PC-9 (cell line): Measurements from ENCODE around the gene REV3L. TPM values are rescaled to one million over a fixed set of nuclear protein-coding genes. Genes with fewer than 3 reads are reported as not detected.

Experiments
- BruUV-seq: library from RNA; stranded (reverse); fragments of 400-500 nt; replicated peaks from 2 replicates; lab custom pipeline; 2021; lab: Mats Ljungman, UMichigan
- CTCF ChIA-PET: fragments of 300-600 bp; sonication (Branson Sonifier 250); formaldehyde crosslinking; loops from one replicate; lab custom pipeline; 2022; ENCODE audit warnings: antibody characterized with exemption; lab: Charles Lee
- POLR2A ChIA-PET: fragments of 300-600 bp; sonication (Branson Sonifier 250); formaldehyde crosslinking; loops from one replicate; lab custom pipeline; 2022; ENCODE audit warnings: antibody characterized with exemption; ENCODE audit not compliant: unreplicated experiment; lab: Charles Lee
- DNase-seq, 2 experiments: peaks; one replicate each; pipeline versions ENCODE4 v3.0.0 to v3.0.0-alpha.2; 2015 to 2022; ENCODE audit warnings: mixed read lengths in 1 of 2
- H2AFZ ChIP-seq: fragments of 200-600 bp; sonication (generic); 2 replicates; pipeline ENCODE4 v1.8.1; 2017; ENCODE audit warnings: antibody characterized with exemption
- H3F3A ChIP-seq: fragments of 200-600 bp; sonication (generic); 2 replicates; pipeline ENCODE4 v1.8.1; 2017; ENCODE audit warnings: antibody characterized with exemption, mild to moderate bottlenecking, low read depth; ENCODE audit not compliant: insufficient read depth
- H3K27ac ChIP-seq: fragments of 200-600 bp; sonication (generic); 2 replicates; pipeline ENCODE4 v1.6.1; 2016; ENCODE audit warnings: mixed run types
- H3K27me3 ChIP-seq: fragments of 200-600 bp; sonication (generic); 2 replicates; pipeline ENCODE4 v1.6.1; 2016; ENCODE audit warnings: low read depth, mixed run types; ENCODE audit not compliant: insufficient read depth
- H3K36me3 ChIP-seq: fragments of 200-600 bp; sonication (generic); 2 replicates; pipeline ENCODE4 v1.6.1; 2016; ENCODE audit warnings: low read depth, mixed run types
- H3K4me1 ChIP-seq: fragments of 200-600 bp; sonication (generic); replicated peaks from 2 replicates; pipeline ENCODE4 v1.6.1; 2016; ENCODE audit warnings: mixed run types; ENCODE audit not compliant: insufficient read depth
- H3K4me2 ChIP-seq: fragments of 200-600 bp; sonication (generic); 2 replicates; pipeline ENCODE4 v1.6.1; 2017; ENCODE audit warnings: mixed run types
- H3K4me3 ChIP-seq: fragments of 200-600 bp; sonication (generic); 2 replicates; pipeline ENCODE4 v1.6.1; 2016; ENCODE audit warnings: mixed run types
- H3K79me2 ChIP-seq: fragments of 200-600 bp; sonication (generic); 2 replicates; pipeline ENCODE4 v1.6.1; 2017; ENCODE audit warnings: low read depth, mixed run types
- H3K9me2 ChIP-seq: fragments of 200-600 bp; sonication (generic); 2 replicates; pipeline ENCODE4 v1.8.1; 2017; ENCODE audit warnings: mild to moderate bottlenecking; ENCODE audit not compliant: insufficient read depth
- H3K9me3 ChIP-seq: fragments of 200-600 bp; sonication (generic); 2 replicates; pipeline ENCODE4 v1.8.1; 2016; ENCODE audit warnings: low read depth; ENCODE audit not compliant: insufficient read depth
- H4K20me1 ChIP-seq: fragments of 200-600 bp; sonication (generic); 2 replicates; pipeline ENCODE4 v1.8.1; 2017; ENCODE audit not compliant: insufficient read depth
- EZH2 ChIP-seq: fragments of 200-600 bp; sonication (generic); IDR thresholded peaks from 2 replicates; pipeline ENCODE4 v1.8.0; 2017; ENCODE audit warnings: antibody characterized with exemption, low read depth
- intact Hi-C: fragments of 100-400 bp; cut with micrococcal nuclease; formaldehyde crosslinking; loops from one replicate; pipeline ENCODE4 v1.10.0; 2022; ENCODE audit not compliant: unreplicated experiment
- total RNA-seq: library from RNA; stranded (reverse); gene quantifications from 2 replicates; pipeline ENCODE4 v1.2.3, GENCODE V29; 2021
- TF ChIP-seq, protein P1 (sequence below): fragments of 200-600 bp; sonication (generic); conservative IDR thresholded peaks from 2 replicates; pipeline ENCODE4 v1.6.1; 2017; ENCODE audit warnings: mixed run types, antibody characterized with exemption, mild to moderate bottlenecking, moderate library complexity

The REV3L gene
- total RNA-seq, 1 experiment from 2014 or later: 22.9 TPM

DNA sequence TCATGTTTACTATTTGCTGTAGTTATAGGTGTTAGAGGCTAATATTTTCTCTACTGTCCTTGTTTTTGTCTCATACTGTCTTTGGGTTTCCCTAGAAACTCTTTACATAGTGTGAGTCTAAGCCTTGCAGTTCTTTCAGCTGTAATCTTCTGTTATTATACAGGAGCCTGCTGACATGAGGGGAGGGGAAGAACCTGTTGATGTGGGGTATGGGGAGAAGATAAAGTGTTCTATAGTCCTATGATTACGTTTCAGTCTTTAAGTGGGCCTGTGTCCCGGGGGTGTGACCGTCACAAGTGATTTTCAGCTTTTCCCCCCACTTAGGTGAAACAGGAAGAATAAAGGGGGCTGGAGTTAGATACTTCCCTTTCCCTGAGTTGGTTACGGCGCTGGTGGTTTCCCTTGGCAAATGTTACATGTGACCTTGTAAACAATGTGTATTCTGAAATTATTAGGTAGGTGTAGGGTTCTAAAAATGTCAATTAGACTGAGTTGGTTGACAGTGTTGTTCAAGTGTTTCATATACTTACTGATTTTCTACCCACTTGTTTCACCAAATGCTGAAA is 41.3 kb downstream of the REV3L start:
- Histone ChIP-seq H3K4me1 (no peaks in the 10 kb centered on the region), H3K9me2 (no peaks in the 10 kb centered on the region), H3K9me3 (no peaks in the 10 kb centered on the region), H3K79me2 (peaks cover 10% of the 10 kb centered on the region; the same call in 1 of the 2 replicates), H3K36me3 (no peaks in the 10 kb centered on the region), H3K4me3 (no peak overlapping the region), H3K4me2 (no peak overlapping the region), H2AFZ (no peak overlapping the region), H3K27ac (no peak overlapping the region), H3K27me3 (no peaks in the 10 kb centered on the region), H3F3A (no peaks in the 10 kb centered on the region), H4K20me1 (no peaks in the 10 kb centered on the region; the same call in 1 of the 2 replicates)
- intact Hi-C loops: no loop called here
- ChIA-PET POLR2A (no interaction called here), CTCF (no interaction called here)
- no peak for DNase-seq
- no TSS peak for BruUV-seq
- no peak for TF ChIP-seq EZH2
- TF ChIP-seq, protein P1, sequence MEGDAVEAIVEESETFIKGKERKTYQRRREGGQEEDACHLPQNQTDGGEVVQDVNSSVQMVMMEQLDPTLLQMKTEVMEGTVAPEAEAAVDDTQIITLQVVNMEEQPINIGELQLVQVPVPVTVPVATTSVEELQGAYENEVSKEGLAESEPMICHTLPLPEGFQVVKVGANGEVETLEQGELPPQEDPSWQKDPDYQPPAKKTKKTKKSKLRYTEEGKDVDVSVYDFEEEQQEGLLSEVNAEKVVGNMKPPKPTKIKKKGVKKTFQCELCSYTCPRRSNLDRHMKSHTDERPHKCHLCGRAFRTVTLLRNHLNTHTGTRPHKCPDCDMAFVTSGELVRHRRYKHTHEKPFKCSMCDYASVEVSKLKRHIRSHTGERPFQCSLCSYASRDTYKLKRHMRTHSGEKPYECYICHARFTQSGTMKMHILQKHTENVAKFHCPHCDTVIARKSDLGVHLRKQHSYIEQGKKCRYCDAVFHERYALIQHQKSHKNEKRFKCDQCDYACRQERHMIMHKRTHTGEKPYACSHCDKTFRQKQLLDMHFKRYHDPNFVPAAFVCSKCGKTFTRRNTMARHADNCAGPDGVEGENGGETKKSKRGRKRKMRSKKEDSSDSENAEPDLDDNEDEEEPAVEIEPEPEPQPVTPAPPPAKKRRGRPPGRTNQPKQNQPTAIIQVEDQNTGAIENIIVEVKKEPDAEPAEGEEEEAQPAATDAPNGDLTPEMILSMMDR: no peak

DNA sequence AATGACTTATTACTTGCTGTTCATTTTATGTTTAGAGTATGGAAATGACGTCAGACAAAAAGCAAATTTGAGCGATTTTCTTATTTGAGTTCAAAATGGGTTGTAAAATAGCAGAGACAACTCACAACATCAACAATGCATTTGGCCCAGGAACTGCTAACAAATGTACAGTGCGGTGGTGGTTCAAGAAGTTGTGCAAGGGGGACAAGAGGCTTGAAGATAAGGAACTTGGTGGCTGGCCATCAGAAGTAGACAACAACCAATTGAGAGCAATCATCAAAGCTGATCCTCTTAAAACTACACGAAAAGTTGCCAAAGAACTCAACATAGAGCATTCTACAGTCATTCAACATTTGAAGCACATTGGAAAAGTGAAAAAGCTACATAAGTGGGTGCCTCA is 43.8 kb downstream of the REV3L start:
- no peak for TF ChIP-seq EZH2
- TF ChIP-seq, protein P1: no peak
- Histone ChIP-seq H3K4me2 (no peak overlapping the region), H3K4me3 (no peak overlapping the region), H3K9me3 (no peaks in the 10 kb centered on the region), H2AFZ (no peak overlapping the region), H3K27me3 (no peaks in the 10 kb centered on the region), H3K9me2 (no peaks in the 10 kb centered on the region), H4K20me1 (no peaks in the 10 kb centered on the region; the same call in 1 of the 2 replicates), H3K4me1 (no peaks in the 10 kb centered on the region), H3K36me3 (no peaks in the 10 kb centered on the region), H3K79me2 (peaks cover 33% of the 10 kb centered on the region), H3F3A (no peaks in the 10 kb centered on the region), H3K27ac (no peak overlapping the region)
- CTCF ChIA-PET: no interaction called here
- POLR2A ChIA-PET: no interaction called here
- DNase-seq: no peak
- BruUV-seq: no TSS peak
- intact Hi-C loops: no loop called here

DNA sequence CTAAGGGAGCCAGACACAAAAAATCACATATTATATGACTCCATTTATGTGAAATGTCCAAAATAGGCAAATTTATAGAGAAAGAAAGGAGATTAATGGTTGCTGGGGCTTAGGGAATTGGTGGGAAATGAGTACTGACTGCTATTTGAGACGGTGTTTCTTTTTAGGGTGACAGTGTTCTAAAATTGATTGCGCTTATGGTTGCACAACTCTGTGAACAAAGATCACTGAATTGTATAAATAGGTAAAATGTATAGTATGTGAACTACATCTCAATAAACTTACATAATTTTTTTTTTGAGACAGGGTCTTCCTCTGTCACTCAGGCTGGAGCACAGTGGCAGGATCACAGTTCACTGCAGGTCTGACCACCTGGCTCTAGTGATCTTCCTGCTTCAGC is 45.4 kb downstream of the REV3L start:
- Histone ChIP-seq H4K20me1 (no peaks in the 10 kb centered on the region; the same call in 1 of the 2 replicates), H3K4me1 (no peaks in the 10 kb centered on the region), H3K9me2 (no peaks in the 10 kb centered on the region), H3K4me2 (no peak overlapping the region), H3F3A (no peaks in the 10 kb centered on the region), H3K4me3 (no peak overlapping the region), H2AFZ (no peak overlapping the region), H3K79me2 (peaks cover 43% of the 10 kb centered on the region), H3K27ac (no peak overlapping the region), H3K9me3 (no peaks in the 10 kb centered on the region), H3K27me3 (no peaks in the 10 kb centered on the region), H3K36me3 (no peaks in the 10 kb centered on the region)
- intact Hi-C loops: no loop called here
- no peak for DNase-seq
- BruUV-seq: no TSS peak
- ChIA-PET POLR2A (no interaction called here), CTCF (no interaction called here)
- TF ChIP-seq, protein P1: no peak
- TF ChIP-seq EZH2: no peak
